Mesenchymal stem cell (in vitro differentiated cells and primary cell): ENCODE data around the gene PCSK6.

ENCODE experiments used
- DNase-seq: peaks from one replicate; pipeline ENCODE4 v3.0.0-alpha.2; 2013
- H2AFZ ChIP-seq: one replicate; pipeline ENCODE4 v1.6.1; 2013; ENCODE audit warnings: low read depth, mild to moderate bottlenecking, control low read depth, inconsistent platforms, low read length, moderate library complexity
- H2AK5ac ChIP-seq: 2 replicates; pipeline ENCODE4 v1.6.1; 2013; ENCODE audit warnings: low read length, moderate library complexity, mild to moderate bottlenecking, inconsistent platforms; ENCODE audit not compliant: severe bottlenecking
- H2BK120ac ChIP-seq: one replicate; pipeline ENCODE4 v1.6.1; 2013; ENCODE audit warnings: low read depth, mild to moderate bottlenecking, inconsistent platforms, low read length, moderate library complexity
- H2BK12ac ChIP-seq, 2 experiments: one replicate each; pipeline ENCODE4 v1.6.1; 2013; ENCODE audit warnings: inconsistent platforms in 2 of 2, low read length in 2 of 2, mild to moderate bottlenecking in 2 of 2, moderate library complexity in 2 of 2, control low read depth in 1 of 2
- H2BK15ac ChIP-seq: one replicate; pipeline ENCODE4 v1.6.1; 2013; ENCODE audit warnings: mild to moderate bottlenecking, low read depth, inconsistent platforms; ENCODE audit not compliant: poor library complexity, severe bottlenecking
- H2BK5ac ChIP-seq: 2 replicates; pipeline ENCODE4 v1.6.1; 2013; ENCODE audit warnings: low read depth, mild to moderate bottlenecking, low read length, control low read depth, inconsistent platforms; ENCODE audit not compliant: poor library complexity, severe bottlenecking
- H3K14ac ChIP-seq, 2 experiments: one replicate each; pipeline ENCODE4 v1.6.1; 2013; ENCODE audit warnings: inconsistent platforms in 2 of 2, low read length in 2 of 2, control low read depth in 1 of 2, mild to moderate bottlenecking in 1 of 2, moderate library complexity in 1 of 2
- H3K18ac ChIP-seq, 2 experiments: one replicate each; pipeline ENCODE4 v1.6.1; 2013; ENCODE audit warnings: inconsistent platforms in 2 of 2, low read length in 2 of 2, control low read depth in 1 of 2, low read depth in 1 of 2, mild to moderate bottlenecking in 1 of 2
- H3K23ac ChIP-seq, 2 experiments: one replicate each; pipeline ENCODE4 v1.6.1; 2013; ENCODE audit warnings: inconsistent platforms in 2 of 2, low read length in 2 of 2, mild to moderate bottlenecking in 2 of 2, moderate library complexity in 2 of 2, control low read depth in 1 of 2
- H3K27ac ChIP-seq: 2 replicates; pipeline ENCODE4 v1.5.1; 2013; ENCODE audit warnings: mild to moderate bottlenecking, moderate library complexity, low read length, control low read depth, inconsistent platforms; ENCODE audit not compliant: poor library complexity, severe bottlenecking
- H3K27me3 ChIP-seq, 2 experiments: 2 replicates each; pipeline versions ENCODE4 v1.6.1 to v1.7.0; 2013; ENCODE audit warnings: low read length in 2 of 2, mild to moderate bottlenecking in 2 of 2, moderate library complexity in 2 of 2, control low read depth in 1 of 2, inconsistent platforms in 1 of 2; ENCODE audit not compliant: control insufficient read depth in 1 of 2, insufficient read depth in 1 of 2
- H3K36me3 ChIP-seq, 2 experiments: 2 replicates each; pipeline versions ENCODE4 v1.6.1 to v1.7.0; 2013; ENCODE audit warnings: low read length in 2 of 2, control low read depth in 1 of 2, inconsistent platforms in 1 of 2, low read depth in 1 of 2, mild to moderate bottlenecking in 1 of 2; ENCODE audit not compliant: insufficient read depth in 2 of 2, control insufficient read depth in 1 of 2
- H3K4ac ChIP-seq, 2 experiments: one replicate each; pipeline ENCODE4 v1.6.1; 2013; ENCODE audit warnings: inconsistent platforms in 2 of 2, low read length in 2 of 2, mild to moderate bottlenecking in 2 of 2, moderate library complexity in 2 of 2, control low read depth in 1 of 2, low read depth in 1 of 2
- H3K4me1 ChIP-seq: 2 replicates; pipeline ENCODE4 v1.6.1; 2013; ENCODE audit warnings: low read depth, low read length, control low read depth; ENCODE audit not compliant: control insufficient read depth, insufficient read depth
- H3K4me2 ChIP-seq: 2 replicates; pipeline ENCODE4 v1.6.1; 2013; ENCODE audit warnings: low read length, mild to moderate bottlenecking, inconsistent platforms; ENCODE audit not compliant: poor library complexity, severe bottlenecking
- H3K4me3 ChIP-seq, 2 experiments: 2 replicates each; pipeline versions ENCODE4 v1.5.1 to v1.7.0; 2013; ENCODE audit warnings: low read length in 2 of 2, mild to moderate bottlenecking in 2 of 2, control low read depth in 1 of 2, low read depth in 1 of 2; ENCODE audit not compliant: insufficient read depth in 1 of 2
- H3K79me1 ChIP-seq: replicated peaks from 2 replicates; pipeline ENCODE4 v1.6.1; 2013; ENCODE audit warnings: mild to moderate bottlenecking, control low read depth, low read length, inconsistent platforms; ENCODE audit not compliant: poor library complexity, severe bottlenecking
- H3K9ac ChIP-seq: 2 replicates; pipeline ENCODE4 v1.7.0; 2013; ENCODE audit warnings: mild to moderate bottlenecking, low read length, moderate library complexity
- H3K9me3 ChIP-seq: 2 replicates; pipeline ENCODE4 v1.7.0; 2013; ENCODE audit warnings: mild to moderate bottlenecking, low read length; ENCODE audit not compliant: control insufficient read depth
- H4K8ac ChIP-seq: one replicate; pipeline ENCODE4 v1.6.1; 2013; ENCODE audit warnings: inconsistent platforms, mild to moderate bottlenecking, low read length, moderate library complexity
- H4K91ac ChIP-seq: one replicate; pipeline ENCODE4 v1.6.1; 2013; ENCODE audit warnings: mild to moderate bottlenecking, low read length, inconsistent platforms
- WGBS: methylation state at CpG from one replicate; pipeline ENCODE4 v1.1.7; 2013; ENCODE audit warnings: mixed read lengths; 5-methylcytosine and 5-hydroxymethylcytosine counted together

Gene PCSK6

DNA sequence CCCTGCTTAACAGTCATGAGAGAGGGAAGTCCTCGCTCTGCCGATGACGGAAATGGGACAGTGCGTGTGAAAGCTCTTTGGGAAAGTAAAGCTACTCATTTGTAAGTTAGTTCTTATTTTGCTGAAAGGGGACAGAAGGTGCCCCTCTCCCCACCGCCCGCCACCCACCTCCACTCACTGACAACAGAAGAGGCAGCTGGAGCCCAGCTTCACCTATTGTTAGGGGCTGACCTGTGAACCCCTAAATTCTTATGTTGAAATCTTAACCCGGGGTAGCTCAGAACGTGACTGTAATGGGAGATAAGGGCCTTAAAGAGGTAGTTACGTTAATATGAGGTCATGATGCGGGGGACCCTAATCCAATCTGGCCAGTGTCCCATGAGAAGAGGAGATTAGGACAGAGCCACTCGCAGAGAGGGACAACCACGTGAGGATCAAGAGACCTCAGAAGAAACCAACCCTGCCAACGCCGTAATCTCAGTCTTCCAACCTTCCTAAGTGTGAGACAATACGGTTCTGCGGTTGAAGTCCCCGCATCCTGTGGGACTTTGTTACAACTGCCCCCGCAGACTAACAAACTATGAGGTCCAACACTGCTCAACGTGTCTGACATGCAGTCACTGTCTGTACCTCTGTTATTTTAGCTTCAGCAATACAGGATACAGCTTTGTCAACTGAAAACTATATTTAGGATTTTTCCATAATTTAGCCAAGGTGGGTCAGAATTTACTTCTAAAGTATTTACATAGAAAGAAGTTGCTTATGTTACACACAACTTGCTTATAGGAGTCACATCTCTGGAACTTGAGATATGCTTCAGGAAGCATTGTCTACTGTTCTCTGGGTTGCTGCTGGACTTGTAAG, 51.7 kb downstream of the PCSK6 start:
- peaks cover 0 to 22% of the 10 kb centered on the region in 2 experiments for H3K27me3 ChIP-seq
- no peak overlapping the region for H2BK12ac ChIP-seq
- H3K4ac ChIP-seq: no peak overlapping the region
- no peaks in the 10 kb centered on the region for H3K4me1 ChIP-seq
- H3K4me3 ChIP-seq: no peak overlapping the region
- H3K9ac ChIP-seq: no peak overlapping the region
- no peaks in the 10 kb centered on the region for H3K79me1 ChIP-seq
- H2AK5ac ChIP-seq: no peak overlapping the region
- WGBS: 91% methylated on average over 16 of the region's 19 CpGs
- DNase-seq: no peak
- no peak overlapping the region for H3K18ac ChIP-seq
- no peak overlapping the region for H2BK120ac ChIP-seq
- H3K27ac ChIP-seq: no peak overlapping the region
- no peak overlapping the region for H3K14ac ChIP-seq
- no peaks in the 10 kb centered on the region for H3K36me3 ChIP-seq
- H4K91ac ChIP-seq: no peak overlapping the region
- H3K4me2 ChIP-seq: no peak overlapping the region
- H2AFZ ChIP-seq: no peak overlapping the region
- H3K23ac ChIP-seq: no peak overlapping the region
- H3K9me3 ChIP-seq: no peaks in the 10 kb centered on the region
- no peak overlapping the region for H4K8ac ChIP-seq
- H2BK5ac ChIP-seq: no peak overlapping the region
- H2BK15ac ChIP-seq: no peak overlapping the region

DNA sequence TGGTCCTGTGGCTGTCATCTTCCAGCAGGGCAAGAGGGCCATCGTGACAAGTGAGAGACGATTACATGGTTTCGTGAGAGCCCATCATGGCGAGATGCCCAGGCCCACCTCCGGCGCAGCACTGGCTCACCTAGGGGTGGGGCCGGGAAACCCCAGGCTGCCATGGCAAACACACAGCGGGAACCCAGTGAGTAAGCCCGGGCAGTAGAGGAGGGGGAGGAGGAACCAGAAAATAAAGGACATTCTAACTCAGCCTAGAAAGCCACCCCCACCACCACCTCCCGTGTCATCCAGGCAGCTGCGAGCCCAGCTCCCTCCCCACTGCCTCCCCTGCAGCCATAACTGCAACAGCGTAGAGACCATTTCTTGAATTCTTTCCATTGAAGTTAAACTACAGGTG, 52.3 kb downstream of the PCSK6 start:
- no peaks in the 10 kb centered on the region for H3K79me1 ChIP-seq
- H2BK120ac ChIP-seq: no peak overlapping the region
- no peak overlapping the region for H4K8ac ChIP-seq
- H3K18ac ChIP-seq: no peak overlapping the region
- H3K4me2 ChIP-seq: no peak overlapping the region
- H4K91ac ChIP-seq: no peak overlapping the region
- no peak overlapping the region for H3K23ac ChIP-seq
- H3K36me3 ChIP-seq: no peaks in the 10 kb centered on the region
- H2AFZ ChIP-seq: no peak overlapping the region
- H2AK5ac ChIP-seq: no peak overlapping the region
- no peak overlapping the region for H3K4me3 ChIP-seq
- H3K27ac ChIP-seq: no peak overlapping the region
- 82% methylated on average over 12 of the region's 12 CpGs for WGBS
- no peak overlapping the region for H2BK12ac ChIP-seq
- peaks cover 0 to 22% of the 10 kb centered on the region in 2 experiments for H3K27me3 ChIP-seq
- DNase-seq: no peak
- no peak overlapping the region for H3K9ac ChIP-seq
- H2BK5ac ChIP-seq: no peak overlapping the region
- no peak overlapping the region for H2BK15ac ChIP-seq
- no peaks in the 10 kb centered on the region for H3K4me1 ChIP-seq
- H3K14ac ChIP-seq: no peak overlapping the region
- H3K9me3 ChIP-seq: no peaks in the 10 kb centered on the region
- no peak overlapping the region for H3K4ac ChIP-seq

DNA sequence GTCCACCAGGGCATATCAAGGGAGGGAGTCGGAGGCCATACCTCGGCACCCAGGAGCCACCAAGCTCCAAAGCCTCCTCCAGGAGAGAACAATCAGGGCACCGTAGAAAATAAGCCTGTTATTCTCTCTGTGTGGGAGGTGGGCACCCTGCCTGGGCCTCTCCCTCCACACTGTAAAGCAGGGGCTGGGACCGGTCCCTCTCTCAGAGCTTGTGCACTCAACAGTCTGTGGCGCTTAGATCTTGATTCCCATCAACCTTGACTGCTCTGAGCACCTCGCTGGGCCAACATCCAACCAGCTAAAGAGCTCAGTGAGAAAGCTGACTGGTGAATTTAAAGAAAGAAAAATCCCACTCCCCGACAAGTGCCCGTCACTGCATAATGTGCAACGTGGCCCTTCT, 53.0 kb downstream of the PCSK6 start:
- no peak overlapping the region for H2BK5ac ChIP-seq
- H3K27ac ChIP-seq: no peak overlapping the region
- no peak overlapping the region for H2BK15ac ChIP-seq
- WGBS: 91% methylated on average over 9 of the region's 9 CpGs
- H3K27me3 ChIP-seq: peaks cover 0 to 22% of the 10 kb centered on the region in 2 experiments
- H2AFZ ChIP-seq: no peak overlapping the region
- H3K9ac ChIP-seq: no peak overlapping the region
- H3K18ac ChIP-seq: no peak overlapping the region
- H3K36me3 ChIP-seq: no peaks in the 10 kb centered on the region
- H3K4me2 ChIP-seq: no peak overlapping the region
- no peak overlapping the region for H3K23ac ChIP-seq
- H3K4me1 ChIP-seq: no peaks in the 10 kb centered on the region
- no peak for DNase-seq
- H3K4me3 ChIP-seq: no peak overlapping the region
- H4K91ac ChIP-seq: no peak overlapping the region
- no peak overlapping the region for H2AK5ac ChIP-seq
- no peak overlapping the region for H4K8ac ChIP-seq
- H3K14ac ChIP-seq: no peak overlapping the region
- H3K79me1 ChIP-seq: no peaks in the 10 kb centered on the region
- no peak overlapping the region for H2BK12ac ChIP-seq
- no peak overlapping the region for H3K4ac ChIP-seq
- H2BK120ac ChIP-seq: no peak overlapping the region
- no peaks in the 10 kb centered on the region for H3K9me3 ChIP-seq

DNA sequence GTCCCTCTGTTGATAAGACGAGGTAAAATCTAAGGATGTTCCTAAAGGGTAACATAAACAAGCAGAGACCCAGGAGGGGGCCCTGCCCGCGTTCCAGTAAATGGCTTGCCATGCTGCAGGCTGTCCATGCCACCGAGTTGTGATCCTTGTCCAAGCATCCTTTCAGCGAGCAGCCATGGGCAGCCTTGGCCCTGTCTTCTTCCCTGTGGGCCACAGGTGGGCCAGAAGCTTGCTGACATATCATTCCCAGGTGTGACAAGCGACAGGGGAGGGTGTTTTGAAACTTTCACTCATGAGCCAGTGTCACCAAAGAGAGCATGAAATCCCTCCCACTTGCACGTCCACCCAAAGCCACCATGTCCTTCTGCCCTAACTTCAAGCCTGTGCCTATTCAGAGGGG, 53.7 kb downstream of the PCSK6 start:
- Histone ChIP-seq H3K4ac (no peak overlapping the region), H3K36me3 (no peaks in the 10 kb centered on the region), H2BK15ac (no peak overlapping the region), H2BK5ac (no peak overlapping the region), H2AFZ (no peak overlapping the region), H3K14ac (no peak overlapping the region), H3K27ac (no peak overlapping the region), H3K4me3 (no peak overlapping the region), H3K27me3 (peaks cover 0 to 29% of the 10 kb centered on the region in 2 experiments), H3K79me1 (no peaks in the 10 kb centered on the region), H3K9ac (no peak overlapping the region), H2BK12ac (no peak overlapping the region), H3K4me1 (no peaks in the 10 kb centered on the region), H4K8ac (no peak overlapping the region), H3K4me2 (no peak overlapping the region), H3K9me3 (no peaks in the 10 kb centered on the region), H2BK120ac (no peak overlapping the region), H3K23ac (no peak overlapping the region), H3K18ac (no peak overlapping the region), H2AK5ac (no peak overlapping the region), H4K91ac (no peak overlapping the region)
- 71% methylated on average over 6 of the region's 7 CpGs for WGBS
- no peak for DNase-seq
